Spleen (tissue), 7 donors: ENCODE measurements around the gene TMEM201.

Experiments used
- POLR2A ChIP-seq, 3 donors: fragments of 450-650 bp; IDR thresholded peaks; one replicate each; pipeline ENCODE4 v1.5.1; 2017; ENCODE audit warnings: antibody characterized with exemption in 3 of 3, mild to moderate bottlenecking in 1 of 3
- TF ChIP-seq, protein P1 (sequence below), 11 experiments: fragments of 200-600 bp in 7 of 11; fragments of 450-650 bp in 4 of 11; sonication (generic) in 4 of 11; IDR thresholded peaks in 8 of 11; conservative IDR thresholded peaks in 3 of 11; 1 replicate in 7 of 11; 2 replicates in 4 of 11; pipeline versions ENCODE4 v1.4.0 to v1.8.0; 2016 to 2021; ENCODE audit warnings: antibody characterized with exemption in 11 of 11, inconsistent platforms in 4 of 11, mild to moderate bottlenecking in 1 of 11
- donor health status: DM: no; HTN: no; CAD: no; lungs with moderate emphysema.
- donor health status: DM: no; HTN: no; CAD: no.
- donor health status: DM: no; HTN: no; CAD: no.

GRCh38 chr1:9646037-9646436, 57.3 kb downstream of the TMEM201 start:
- TF ChIP-seq, protein P1, sequence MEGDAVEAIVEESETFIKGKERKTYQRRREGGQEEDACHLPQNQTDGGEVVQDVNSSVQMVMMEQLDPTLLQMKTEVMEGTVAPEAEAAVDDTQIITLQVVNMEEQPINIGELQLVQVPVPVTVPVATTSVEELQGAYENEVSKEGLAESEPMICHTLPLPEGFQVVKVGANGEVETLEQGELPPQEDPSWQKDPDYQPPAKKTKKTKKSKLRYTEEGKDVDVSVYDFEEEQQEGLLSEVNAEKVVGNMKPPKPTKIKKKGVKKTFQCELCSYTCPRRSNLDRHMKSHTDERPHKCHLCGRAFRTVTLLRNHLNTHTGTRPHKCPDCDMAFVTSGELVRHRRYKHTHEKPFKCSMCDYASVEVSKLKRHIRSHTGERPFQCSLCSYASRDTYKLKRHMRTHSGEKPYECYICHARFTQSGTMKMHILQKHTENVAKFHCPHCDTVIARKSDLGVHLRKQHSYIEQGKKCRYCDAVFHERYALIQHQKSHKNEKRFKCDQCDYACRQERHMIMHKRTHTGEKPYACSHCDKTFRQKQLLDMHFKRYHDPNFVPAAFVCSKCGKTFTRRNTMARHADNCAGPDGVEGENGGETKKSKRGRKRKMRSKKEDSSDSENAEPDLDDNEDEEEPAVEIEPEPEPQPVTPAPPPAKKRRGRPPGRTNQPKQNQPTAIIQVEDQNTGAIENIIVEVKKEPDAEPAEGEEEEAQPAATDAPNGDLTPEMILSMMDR (IDR thresholded peaks at IDR 0.05 in 8 of 11, conservative IDR thresholded peaks at IDR 0.05 in 3 of 11), result no peak
- no peak for TF ChIP-seq POLR2A (IDR thresholded peaks at IDR 0.05)
